Effector memory CD8-positive, alpha-beta T cell (primary cell): ENCODE data around the gene GGT7.
"Not testable (repeated sequence)": the region's sequence is repeated elsewhere in the genome, so short reads cannot be mapped to it uniquely, and the experiment has no call there.

Experiments used
- ATAC-seq: fragments of 150-1000 bp; cut with Tn5 transposase; replicated peaks from 2 replicates; pipeline ENCODE4 v1.10.0; 2021; ENCODE audit warnings: mild to moderate bottlenecking, moderate library complexity
- DNase-seq, 3 experiments: peaks; one replicate each; pipeline ENCODE4 v3.0.0; 2021
- H3K27ac Mint-ChIP-seq, 2 donors: one replicate each; pipeline ENCODE4 v1.8.0; 2022; ENCODE audit warnings: mild to moderate bottlenecking in 2 of 2, mixed read lengths in 2 of 2, moderate library complexity in 2 of 2
- H3K27me3 Mint-ChIP-seq, 2 donors: one replicate each; pipeline ENCODE4 v1.8.0; 2022; ENCODE audit warnings: mixed read lengths in 2 of 2
- H3K36me3 Mint-ChIP-seq: one replicate; pipeline ENCODE4 v1.8.0; 2022; ENCODE audit warnings: mild to moderate bottlenecking, moderate library complexity, mixed read lengths; ENCODE audit not compliant: insufficient read depth
- H3K4me1 Mint-ChIP-seq, 2 donors: one replicate each; pipeline ENCODE4 v1.8.0; 2022; ENCODE audit warnings: low read depth in 2 of 2, mixed read lengths in 2 of 2
- H3K4me3 Mint-ChIP-seq, 2 donors: one replicate each; pipeline ENCODE4 v1.8.0; 2022; ENCODE audit warnings: mild to moderate bottlenecking in 2 of 2, mixed read lengths in 2 of 2, moderate library complexity in 2 of 2
- H3K9me3 Mint-ChIP-seq, 2 donors: one replicate each; pipeline ENCODE4 v1.8.0; 2022; ENCODE audit warnings: mixed read lengths in 2 of 2

The GGT7 gene

DNA sequence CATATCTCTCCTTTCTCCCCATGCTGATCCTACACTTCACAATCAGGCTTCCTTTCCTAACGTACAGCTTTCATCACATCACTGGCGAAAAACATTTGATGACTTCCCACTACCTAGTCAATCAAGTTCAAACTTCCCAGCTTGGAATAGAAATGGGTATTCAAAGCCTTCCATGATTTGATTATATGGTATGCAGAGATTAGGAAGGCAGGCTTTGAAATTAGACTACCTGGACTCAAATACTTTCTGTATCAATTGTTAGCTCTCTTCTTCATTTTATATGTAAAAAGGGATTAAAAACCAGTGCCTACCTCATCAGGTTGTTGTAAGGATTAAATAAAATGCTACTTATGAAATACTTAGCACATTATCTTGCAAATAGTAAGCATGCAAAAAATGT is 54.9 kb downstream of the GGT7 start:
- ATAC-seq = no peak
- Mint-ChIP-seq H3K9me3 (no peaks in the 10 kb centered on the region), H3K36me3 (peaks cover 5% of the 10 kb centered on the region), H3K27me3 (no peaks in the 10 kb centered on the region), H3K27ac (no peak overlapping the region), H3K4me1 (peaks cover 32 to 47% of the 10 kb centered on the region in 2 donors), H3K4me3 (no peak overlapping the region)
- DNase-seq = no peak

DNA sequence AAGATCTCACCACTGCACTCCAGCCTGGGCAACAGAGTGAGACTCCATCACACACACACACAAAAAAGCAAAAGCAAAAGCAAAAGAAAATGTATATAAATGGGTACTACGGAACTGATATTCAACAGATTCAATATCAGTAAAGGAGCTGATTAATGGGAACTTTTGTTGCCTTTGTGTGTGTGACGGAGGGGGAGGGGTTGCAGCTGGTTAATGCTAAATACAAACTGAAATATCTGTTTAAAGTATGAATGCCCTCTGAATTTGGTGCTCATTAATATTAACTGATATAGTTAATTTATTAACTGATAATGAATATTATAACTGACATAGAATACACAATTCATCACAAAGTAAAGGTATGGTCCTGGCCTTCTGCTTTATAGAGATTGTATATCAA is 55.6 kb downstream of the GGT7 start:
- Mint-ChIP-seq H3K27ac (no peak overlapping the region), H3K27me3 (no peaks in the 10 kb centered on the region), H3K9me3 (no peaks in the 10 kb centered on the region), H3K4me3 (no peak overlapping the region), H3K36me3 (peaks cover 7% of the 10 kb centered on the region), H3K4me1 (peaks cover 27 to 47% of the 10 kb centered on the region in 2 donors)
- ATAC-seq (no peak), DNase-seq (no peak)

DNA sequence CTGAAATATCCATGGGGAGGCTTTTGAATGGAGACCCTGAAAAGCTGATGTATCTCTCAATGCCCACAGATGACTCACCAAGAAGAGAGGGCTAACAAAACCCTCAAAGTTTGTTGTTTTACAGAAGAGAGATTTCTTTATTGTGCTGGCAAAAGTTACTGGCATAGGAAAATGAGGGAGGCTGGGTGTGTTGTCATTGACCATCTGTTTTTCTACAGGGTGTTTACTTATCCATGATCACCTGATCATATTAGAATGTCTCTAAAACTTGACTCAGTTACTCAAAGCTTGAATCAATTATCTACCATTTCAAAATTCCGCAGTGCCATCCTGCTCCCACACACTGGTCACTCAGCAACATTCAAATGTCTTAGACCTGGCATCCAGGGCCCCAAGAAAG is 57.0 kb downstream of the GGT7 start:
- H3K36me3 Mint-ChIP-seq = peaks cover 7% of the 10 kb centered on the region

GRCh38 chr20:34808583-34808982 is 64.1 kb downstream of the GGT7 start:
- no peaks in the 10 kb centered on the region for H3K9me3 Mint-ChIP-seq
- DNase-seq (no peak), ATAC-seq (no peak)
- peaks cover 14 to 30% of the 10 kb centered on the region in 2 donors for H3K4me1 Mint-ChIP-seq
- H3K36me3 Mint-ChIP-seq = peaks cover 13% of the 10 kb centered on the region
- H3K4me3 Mint-ChIP-seq = no peak overlapping the region
- no peak overlapping the region for H3K27ac Mint-ChIP-seq
- no peaks in the 10 kb centered on the region for H3K27me3 Mint-ChIP-seq

More for the DNA sequence above, 57.0 kb downstream of the GGT7 start:
- DNase-seq (no peak), ATAC-seq (no peak)
- H3K27ac Mint-ChIP-seq = no peak overlapping the region
- H3K4me1 Mint-ChIP-seq = peaks cover 16 to 38% of the 10 kb centered on the region in 2 donors
- no peaks in the 10 kb centered on the region for H3K9me3 Mint-ChIP-seq
- no peaks in the 10 kb centered on the region for H3K27me3 Mint-ChIP-seq
- H3K4me3 Mint-ChIP-seq = no peak overlapping the region

DNA sequence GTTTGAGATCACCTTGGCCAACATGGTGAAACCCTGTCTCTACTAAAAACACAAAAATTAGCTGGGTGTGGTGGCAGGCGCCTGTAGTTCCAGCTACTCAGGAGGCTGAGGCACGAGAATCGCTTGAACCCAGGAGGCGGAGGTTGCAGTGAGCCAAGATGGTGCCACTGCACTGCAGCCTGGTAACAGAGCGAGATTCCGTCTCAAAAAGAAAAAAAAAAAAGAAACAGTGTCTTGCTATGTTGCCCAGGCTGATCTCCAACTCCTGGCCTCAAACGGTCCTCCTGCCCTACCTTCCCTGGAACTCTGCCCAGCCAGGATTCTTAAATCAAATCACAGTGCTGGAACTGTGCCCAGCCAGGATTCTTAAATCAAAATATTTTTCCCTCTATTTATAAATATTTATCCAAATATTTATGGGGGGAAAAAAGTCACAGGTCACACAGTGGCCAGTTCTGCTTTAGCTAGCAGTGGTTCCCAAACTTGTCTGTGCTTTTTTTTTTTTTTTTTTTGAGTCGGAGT is 64.7 kb downstream of the GGT7 start:
- H3K4me1 Mint-ChIP-seq = peaks cover 14 to 30% of the 10 kb centered on the region in 2 donors
- not testable (repeated sequence) for H3K36me3 Mint-ChIP-seq, ATAC-seq, H3K27ac Mint-ChIP-seq, H3K4me3 Mint-ChIP-seq, H3K27me3 Mint-ChIP-seq, H3K9me3 Mint-ChIP-seq, DNase-seq

- Mint-ChIP-seq H3K27me3 (no peaks in the 10 kb centered on the region), H3K36me3 (peaks cover 8% of the 10 kb centered on the region), H3K9me3 (no peaks in the 10 kb centered on the region), H3K4me1 (peaks cover 19 to 31% of the 10 kb centered on the region in 2 donors), H3K27ac (peak overlapping the region in 1 of 2 donors; percentile 80), H3K4me3 (no peak overlapping the region)
- DNase-seq (no peak), ATAC-seq (no peak)
These were observed 66.4 kb downstream of the GGT7 start for GRCh38 chr20:34806255-34806654.

GRCh38 chr20:34798871-34799270 is 73.8 kb downstream of the GGT7 start:
- no peak overlapping the region for H3K4me3 Mint-ChIP-seq
- H3K27ac Mint-ChIP-seq = peak overlapping the region; percentile 21 to 24
- DNase-seq (no peak), ATAC-seq (no peak)
- peaks cover 32 to 49% of the 10 kb centered on the region in 2 donors for H3K4me1 Mint-ChIP-seq
- H3K27me3 Mint-ChIP-seq = no peaks in the 10 kb centered on the region
- no peaks in the 10 kb centered on the region for H3K9me3 Mint-ChIP-seq
- peaks cover 3% of the 10 kb centered on the region for H3K36me3 Mint-ChIP-seq

GRCh38 chr20:34798328-34798727 is 74.3 kb downstream of the GGT7 start:
- no peak for ATAC-seq
- H3K4me3 Mint-ChIP-seq = no peak overlapping the region
- H3K9me3 Mint-ChIP-seq = no peaks in the 10 kb centered on the region
- peaks cover 3% of the 10 kb centered on the region for H3K36me3 Mint-ChIP-seq
- no peaks in the 10 kb centered on the region for H3K27me3 Mint-ChIP-seq
- no peak for DNase-seq
- H3K27ac Mint-ChIP-seq = peak overlapping the region in 1 of 2 donors; percentile 24
- H3K4me1 Mint-ChIP-seq = peaks cover 32 to 49% of the 10 kb centered on the region in 2 donors

DNA sequence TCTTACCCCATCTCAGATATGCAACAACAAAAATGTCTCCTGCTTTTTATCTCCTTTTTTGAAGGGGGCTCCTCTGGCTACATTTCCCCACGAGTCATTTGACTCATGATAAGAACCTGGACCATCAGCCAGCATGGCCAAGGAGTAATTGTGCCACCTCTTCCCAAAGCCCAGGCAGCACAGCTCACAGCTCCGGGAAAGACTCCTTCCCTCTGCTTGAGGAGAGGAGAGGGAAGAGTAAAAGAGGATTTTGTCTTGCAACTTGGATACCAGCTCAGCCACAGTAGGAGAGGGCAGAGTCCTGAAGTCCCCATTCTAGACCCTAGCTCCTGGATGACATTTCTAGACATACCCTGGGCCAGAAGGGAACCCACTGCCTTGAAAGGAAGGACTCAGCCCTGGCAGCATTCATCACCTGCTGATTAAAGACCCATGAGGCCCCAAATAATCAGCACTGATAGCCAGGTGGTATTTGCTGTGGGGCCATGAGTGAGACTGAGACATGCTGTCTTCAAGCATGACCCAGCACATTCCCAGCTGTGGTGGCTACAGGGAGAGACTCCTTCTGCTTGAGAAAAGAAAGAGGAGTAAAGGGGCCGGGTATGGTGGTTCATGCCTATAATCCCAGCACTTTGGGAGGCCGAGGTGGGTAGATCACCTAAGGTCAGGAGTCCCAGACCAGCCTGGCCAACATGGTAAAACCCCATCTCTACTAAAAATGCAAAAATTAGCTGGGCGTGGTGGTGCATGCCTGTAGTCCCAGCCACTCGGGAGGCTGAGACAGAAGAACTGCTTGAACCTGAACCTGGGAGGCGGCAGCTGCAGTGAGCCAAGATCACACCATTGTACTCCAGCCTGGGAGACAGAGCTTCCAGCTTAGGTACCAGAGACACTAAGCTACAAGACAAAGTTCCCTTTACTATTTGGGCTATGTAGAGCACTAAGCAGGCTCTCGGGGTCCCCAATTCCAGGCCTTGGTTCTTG is 75.4 kb downstream of the GGT7 start:
- Mint-ChIP-seq H3K4me1 (peaks cover 32 to 49% of the 10 kb centered on the region in 2 donors), H3K4me3 (no peak overlapping the region), H3K36me3 (peaks cover 3% of the 10 kb centered on the region), H3K27ac (no peak overlapping the region), H3K27me3 (no peaks in the 10 kb centered on the region), H3K9me3 (no peaks in the 10 kb centered on the region)
- DNase-seq (no peak), ATAC-seq (no peak)
